SK-MEL-5 (cell line): ENCODE results near the gene GTF2IRD1. TPM values are rescaled to one million over a fixed set of nuclear protein-coding genes. Genes with fewer than 3 reads are reported as not detected.
"Not testable (repeated sequence)": the region's sequence is repeated elsewhere in the genome, so short reads cannot be mapped to it uniquely, and the experiment has no call there.

Experiments used
- DNase-seq: peaks from one replicate; pipeline ENCODE4 v3.0.0-alpha.2; 2016; ENCODE audit warnings: low read depth, low spot score
- in situ Hi-C: cut with HindIII; loops from 2 replicates; pipeline ENCODE4 v1.10.0; 2016; ENCODE audit warnings: low sequenced_read_pairs, high pct_unique_total_duplicates, low pct_unique_long_range_greater_than_20kb
- polyA plus RNA-seq, 2 experiments: library from polyadenylated mRNA; depleted of rRNA; stranded (reverse); fragments of >200 nt; gene quantifications; 2 replicates each; pipeline ENCODE4 v1.2.3, GENCODE V29; 2015
- total RNA-seq: library from RNA; depleted of rRNA; stranded (reverse); fragments of >200 nt; shearing (Covaris generic); gene quantifications from 2 replicates; pipeline ENCODE4 v1.2.3, GENCODE V29; 2014; rRNA removed

GTF2IRD1 gene, protein sequence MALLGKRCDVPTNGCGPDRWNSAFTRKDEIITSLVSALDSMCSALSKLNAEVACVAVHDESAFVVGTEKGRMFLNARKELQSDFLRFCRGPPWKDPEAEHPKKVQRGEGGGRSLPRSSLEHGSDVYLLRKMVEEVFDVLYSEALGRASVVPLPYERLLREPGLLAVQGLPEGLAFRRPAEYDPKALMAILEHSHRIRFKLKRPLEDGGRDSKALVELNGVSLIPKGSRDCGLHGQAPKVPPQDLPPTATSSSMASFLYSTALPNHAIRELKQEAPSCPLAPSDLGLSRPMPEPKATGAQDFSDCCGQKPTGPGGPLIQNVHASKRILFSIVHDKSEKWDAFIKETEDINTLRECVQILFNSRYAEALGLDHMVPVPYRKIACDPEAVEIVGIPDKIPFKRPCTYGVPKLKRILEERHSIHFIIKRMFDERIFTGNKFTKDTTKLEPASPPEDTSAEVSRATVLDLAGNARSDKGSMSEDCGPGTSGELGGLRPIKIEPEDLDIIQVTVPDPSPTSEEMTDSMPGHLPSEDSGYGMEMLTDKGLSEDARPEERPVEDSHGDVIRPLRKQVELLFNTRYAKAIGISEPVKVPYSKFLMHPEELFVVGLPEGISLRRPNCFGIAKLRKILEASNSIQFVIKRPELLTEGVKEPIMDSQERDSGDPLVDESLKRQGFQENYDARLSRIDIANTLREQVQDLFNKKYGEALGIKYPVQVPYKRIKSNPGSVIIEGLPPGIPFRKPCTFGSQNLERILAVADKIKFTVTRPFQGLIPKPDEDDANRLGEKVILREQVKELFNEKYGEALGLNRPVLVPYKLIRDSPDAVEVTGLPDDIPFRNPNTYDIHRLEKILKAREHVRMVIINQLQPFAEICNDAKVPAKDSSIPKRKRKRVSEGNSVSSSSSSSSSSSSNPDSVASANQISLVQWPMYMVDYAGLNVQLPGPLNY
- total RNA-seq = 2.6 and 3.8 TPM in 2 replicates
- 19.3 and 21.9 TPM in 2 replicates for polyA plus RNA-seq (2015; cell fraction: cytosol; rRNA removed)
- 17.2 and 35.5 TPM in 2 replicates for polyA plus RNA-seq (2015; cell fraction: nucleus; rRNA removed)

DNA sequence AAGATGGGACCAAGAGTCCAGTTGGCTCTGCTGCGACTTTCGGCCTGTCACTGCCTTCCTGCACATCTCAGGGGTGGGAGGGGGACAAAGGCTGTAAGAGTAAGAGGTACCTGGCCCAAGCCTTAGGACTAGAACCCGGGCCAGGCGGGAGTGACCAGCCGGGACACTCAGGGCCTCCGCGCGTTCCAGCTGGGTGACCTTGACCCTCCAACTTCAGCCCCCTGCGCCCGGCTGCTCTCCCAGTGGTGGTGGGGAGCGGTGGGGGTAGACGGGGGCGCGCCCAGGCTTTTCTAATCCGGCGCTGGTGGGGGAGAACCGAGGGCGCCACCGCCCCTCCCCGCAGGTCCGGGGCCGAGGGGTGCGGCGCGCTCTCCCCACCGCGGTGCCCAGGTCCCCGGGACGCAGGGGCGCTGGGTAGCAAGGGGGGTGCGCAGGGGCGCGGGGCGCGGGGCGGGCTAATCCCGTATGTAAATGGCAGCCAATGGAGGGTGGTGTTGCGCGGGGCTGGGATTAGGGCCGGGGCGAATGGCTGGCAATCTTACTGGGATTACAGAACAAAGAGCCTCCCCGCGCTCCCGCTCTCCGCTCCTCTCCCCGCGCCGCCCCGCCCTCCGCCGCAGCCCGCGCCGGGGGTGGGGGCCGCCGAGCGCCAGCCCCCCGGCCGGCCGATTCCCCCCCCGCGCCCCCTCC, at the start of gene GTF2IRD1:
Gene GTF2IRD1 (plus strand): TSS at position 585 of the 690 bp plus-strand sequence. CDS start 54,175 bp downstream, outside the sequence.
- DNase-seq = peak; percentile 79
- in situ Hi-C loops = no loop called here

DNA sequence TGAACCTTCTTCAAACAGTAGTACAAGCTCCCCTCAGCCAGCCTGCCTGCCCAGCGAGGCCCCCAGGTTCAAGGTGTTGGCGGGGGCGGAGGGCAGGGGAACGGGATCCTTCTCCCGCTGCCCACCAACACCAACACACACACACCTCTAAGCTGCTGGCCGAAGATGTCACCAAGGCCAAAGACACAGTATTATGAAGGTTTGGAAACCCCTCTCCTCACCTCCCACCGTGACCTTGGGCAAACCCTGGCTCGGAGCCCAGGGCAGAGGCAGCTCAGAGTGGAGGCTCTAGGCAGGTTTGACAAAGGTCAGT, 49.4 kb upstream of the GTF2IRD1 start:
- in situ Hi-C loops = no loop called here
- DNase-seq = no peak

DNA sequence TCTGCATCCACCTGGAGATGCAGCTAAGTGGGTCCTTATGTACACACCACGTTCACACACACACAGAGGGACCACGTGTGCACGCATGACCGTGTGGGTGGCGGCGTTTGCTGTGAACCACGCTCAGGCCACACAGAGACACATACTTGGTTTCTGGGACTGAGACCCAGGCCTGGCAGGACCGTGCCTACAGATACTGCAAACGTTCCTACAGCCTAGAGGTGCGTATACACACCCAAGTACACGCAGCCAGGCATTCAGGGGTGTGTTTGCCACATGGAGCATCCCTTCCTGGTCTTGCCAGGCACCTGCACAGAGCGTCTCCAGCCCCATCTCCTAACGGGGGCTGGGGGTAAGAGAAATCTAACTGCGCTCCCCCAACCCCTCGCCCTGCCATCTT, 49.0 kb upstream of the GTF2IRD1 start:
- in situ Hi-C loops = no loop called here
- DNase-seq = no peak

DNA sequence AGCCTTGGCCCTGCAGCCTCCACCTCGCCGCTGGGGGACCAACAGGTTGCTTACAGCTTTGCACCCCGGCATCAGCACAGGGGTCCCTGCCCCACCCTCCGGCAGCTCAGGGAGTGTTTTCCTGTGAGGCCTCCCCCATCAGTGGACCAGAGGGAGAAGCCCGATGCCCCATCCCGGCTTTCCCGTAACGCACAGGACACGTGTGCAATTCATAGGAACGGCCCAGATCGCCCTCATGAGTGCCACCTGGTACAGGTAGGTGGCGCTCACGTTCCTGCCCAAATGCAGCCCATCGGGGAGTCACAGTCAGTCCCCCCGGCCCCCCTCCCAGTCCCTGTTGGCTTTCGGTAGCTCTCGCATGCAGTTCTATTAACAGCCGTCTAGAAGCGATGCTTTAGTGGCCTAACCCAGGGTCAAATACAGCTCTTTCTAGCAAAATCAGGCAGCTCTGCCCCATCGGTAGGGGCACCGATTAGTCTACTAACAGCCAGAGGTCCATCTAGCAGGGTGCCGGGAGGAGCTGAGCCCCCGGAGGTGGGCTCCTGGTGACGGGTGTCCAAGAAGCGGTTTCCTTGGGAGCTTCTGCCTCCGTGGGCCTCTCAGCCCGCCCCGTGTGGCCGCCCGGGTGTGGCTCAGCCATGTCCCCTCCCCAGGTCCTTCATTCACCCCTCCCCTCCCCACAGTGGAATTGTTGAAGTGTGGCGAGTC, 48.4 kb upstream of the GTF2IRD1 start:
- in situ Hi-C loops = no loop called here

DNA sequence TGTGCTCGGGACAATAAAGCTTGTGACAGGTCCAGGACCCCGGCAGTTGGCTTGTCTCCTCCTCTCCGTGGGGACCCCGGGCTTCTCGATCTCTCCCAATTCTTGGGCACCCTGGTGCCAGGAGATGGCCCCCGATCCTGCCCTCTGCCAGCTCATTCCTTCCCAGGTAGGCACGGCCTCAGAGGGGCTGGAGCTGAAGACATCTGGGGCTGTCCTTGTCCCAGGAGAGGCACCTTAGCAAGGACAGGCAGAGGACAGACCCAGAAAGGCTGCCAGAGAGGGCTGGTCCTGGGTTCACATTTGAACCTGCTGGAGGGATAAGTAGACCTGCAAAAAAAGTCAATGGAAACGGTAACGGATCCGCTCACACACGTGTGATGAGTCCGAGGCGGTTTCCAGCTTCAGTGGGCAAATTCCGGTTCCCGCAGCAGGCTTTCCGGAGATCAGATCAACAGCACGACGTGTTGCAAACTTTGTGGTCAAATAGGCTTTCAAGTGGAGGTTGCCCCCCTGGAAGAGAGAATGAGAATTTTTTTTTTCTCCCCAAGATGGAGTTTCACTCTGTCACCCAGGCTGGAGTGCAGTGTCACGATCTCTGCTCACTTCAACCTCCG, 47.7 kb upstream of the GTF2IRD1 start:
- no peak for DNase-seq
- in situ Hi-C loops = no loop called here

More for the DNA sequence above, 48.4 kb upstream of the GTF2IRD1 start:
- DNase-seq = peak; percentile 42

DNA sequence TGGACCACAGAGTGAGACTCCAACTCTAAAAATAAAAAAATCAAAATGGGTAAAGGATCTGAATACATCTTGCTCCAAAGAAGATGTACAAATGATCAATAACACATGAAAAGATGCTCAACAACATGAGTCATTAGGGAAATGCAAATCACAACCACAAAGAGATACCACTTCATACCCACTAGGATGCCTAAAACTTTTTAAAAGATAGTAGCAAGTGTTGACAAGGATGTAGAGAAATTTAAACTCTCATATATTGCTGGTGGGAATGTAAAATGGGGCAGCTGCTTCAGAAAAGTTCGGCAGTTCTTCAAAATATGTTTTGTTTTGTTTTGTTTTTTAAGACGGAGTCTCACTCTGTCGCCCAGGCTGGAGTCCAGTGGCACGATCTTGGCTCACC, 45.7 kb upstream of the GTF2IRD1 start:
- DNase-seq = no peak
- in situ Hi-C loops = no loop called here

DNA sequence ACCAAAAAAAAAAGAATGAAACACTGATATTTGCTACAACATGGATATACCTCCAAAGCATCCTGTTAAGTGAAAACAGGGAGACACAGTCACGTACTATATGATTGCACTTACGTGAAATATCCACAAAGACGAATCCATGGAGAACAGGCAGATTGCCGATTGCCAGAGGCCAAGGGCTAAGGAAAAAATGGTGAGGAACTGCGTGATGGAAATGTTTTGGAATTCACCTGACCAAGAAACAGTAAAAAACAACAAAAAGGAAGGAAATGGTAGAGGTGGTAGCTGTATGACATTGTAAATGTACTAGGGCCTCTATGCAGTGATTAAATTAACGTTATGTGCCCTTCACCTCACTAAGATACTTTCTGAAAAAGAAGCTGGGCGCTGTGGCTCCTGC, 44.1 kb upstream of the GTF2IRD1 start:
- no peak for DNase-seq
- in situ Hi-C loops = no loop called here

DNA sequence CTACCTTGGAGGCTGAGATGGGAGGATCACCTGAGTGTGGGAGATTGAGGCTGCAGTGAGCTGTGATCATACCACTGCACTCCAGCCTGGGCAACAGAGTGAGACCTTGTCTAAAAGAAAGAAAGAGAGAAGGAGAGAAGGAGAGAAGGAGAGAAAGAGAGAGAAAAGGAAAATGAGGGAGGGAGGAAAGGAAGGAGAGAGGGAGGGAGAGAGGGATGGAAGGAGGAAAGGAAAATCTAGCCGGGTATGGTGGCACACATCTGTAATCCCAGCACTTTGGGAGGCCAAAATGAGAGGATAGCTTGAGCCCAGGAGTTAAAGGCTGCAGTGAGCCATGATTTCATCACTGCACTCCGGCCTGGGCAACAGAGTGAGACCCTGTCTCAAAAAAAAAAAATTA, 42.9 kb upstream of the GTF2IRD1 start:
- DNase-seq = no peak
- in situ Hi-C loops = no loop called here

DNA sequence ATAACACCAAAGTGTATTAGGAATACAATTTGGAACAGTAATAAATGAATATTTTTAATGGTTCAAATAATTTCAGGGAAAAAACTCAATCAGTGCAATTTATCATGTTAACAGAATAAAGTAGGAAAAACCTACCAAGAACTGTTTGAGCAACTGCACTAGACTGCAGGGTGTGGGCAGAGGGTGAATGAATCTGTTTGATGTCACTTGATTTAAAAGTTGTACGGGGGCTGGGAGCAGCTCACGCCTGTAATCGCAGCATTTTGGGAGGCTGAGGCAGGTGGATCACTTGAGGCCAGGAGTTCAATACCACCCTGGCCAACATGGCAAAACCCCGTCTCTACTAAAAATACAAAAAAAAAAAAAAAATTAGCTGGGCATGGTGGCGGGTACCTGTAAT, 42.1 kb upstream of the GTF2IRD1 start:
- DNase-seq, in situ Hi-C loops: not testable (repeated sequence)

DNA sequence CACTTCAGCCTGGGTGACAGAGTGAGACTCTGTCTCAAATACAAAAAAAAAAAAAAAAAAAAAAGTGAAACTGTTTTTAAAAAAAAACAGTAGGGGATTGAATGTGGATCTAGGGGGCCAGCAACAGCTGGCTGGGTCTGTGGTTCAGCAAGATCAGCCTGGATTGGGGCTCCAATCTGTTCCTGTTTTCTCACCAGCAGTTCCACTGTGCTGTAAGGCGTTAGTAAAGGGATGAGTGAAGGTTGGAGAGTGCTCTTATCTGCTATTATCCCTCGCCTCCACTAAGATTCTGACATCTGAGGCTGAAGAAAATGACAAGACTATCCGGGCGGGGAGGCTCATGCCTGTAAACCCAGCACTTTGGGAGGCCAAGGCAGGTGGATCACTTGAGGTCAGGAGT, 41.6 kb upstream of the GTF2IRD1 start:
- in situ Hi-C loops = no loop called here
- no peak for DNase-seq

DNA sequence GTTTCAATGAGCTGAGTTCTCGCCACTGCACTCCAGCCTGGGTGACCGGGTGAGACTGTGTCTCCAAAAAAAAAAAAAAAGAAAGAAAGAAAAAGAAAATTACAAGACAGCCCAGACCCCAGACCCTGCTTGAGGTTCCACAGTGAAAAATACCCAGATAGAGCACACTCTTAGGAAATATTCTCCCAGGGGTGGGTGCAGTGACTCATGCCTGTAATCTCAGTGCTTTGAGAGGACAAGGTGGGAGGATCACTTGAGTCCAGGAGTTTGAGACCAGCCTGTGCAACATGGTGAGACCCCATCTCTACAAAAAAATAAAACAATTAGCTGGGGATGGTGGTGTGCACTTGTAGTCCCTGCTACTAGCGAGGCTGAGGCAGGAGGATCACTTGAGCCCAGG, 41.1 kb upstream of the GTF2IRD1 start:
- no peak for DNase-seq
- in situ Hi-C loops = no loop called here

DNA sequence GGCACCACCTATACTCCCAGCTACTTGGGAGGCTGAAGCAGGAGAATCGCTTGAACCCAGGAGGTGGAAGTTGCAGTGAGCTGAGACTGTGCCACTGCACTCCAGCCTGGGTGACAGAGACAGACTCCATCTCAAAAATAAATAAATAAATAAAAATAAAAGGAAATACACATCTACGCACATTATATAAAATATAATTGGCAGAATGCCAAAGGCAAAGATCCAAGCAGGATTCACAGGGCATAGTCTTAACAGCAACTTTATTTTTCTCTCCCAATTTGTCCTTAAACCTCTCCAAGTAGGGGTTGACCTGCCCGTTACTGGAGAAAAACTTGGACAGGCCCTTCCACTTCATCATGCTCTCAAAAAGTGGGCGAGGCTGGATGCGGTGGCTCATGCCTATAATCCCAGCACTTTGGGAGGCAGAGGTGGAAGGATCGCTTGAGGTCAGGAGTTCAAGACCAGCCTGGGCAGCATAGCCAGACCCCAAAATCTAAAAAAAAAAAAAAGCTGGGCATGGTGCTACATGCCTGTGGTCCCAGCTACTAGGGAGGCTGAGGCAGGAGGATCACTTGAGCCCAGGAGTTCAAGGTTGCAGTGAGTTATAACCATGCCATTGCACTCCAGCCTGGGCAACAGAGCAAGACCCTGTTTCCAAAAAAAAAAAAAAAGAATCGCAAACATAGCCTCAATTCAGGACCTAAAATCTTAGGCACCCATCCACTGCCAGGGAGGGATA, 38.9 kb upstream of the GTF2IRD1 start:
- DNase-seq, in situ Hi-C loops: not testable (repeated sequence)

DNA sequence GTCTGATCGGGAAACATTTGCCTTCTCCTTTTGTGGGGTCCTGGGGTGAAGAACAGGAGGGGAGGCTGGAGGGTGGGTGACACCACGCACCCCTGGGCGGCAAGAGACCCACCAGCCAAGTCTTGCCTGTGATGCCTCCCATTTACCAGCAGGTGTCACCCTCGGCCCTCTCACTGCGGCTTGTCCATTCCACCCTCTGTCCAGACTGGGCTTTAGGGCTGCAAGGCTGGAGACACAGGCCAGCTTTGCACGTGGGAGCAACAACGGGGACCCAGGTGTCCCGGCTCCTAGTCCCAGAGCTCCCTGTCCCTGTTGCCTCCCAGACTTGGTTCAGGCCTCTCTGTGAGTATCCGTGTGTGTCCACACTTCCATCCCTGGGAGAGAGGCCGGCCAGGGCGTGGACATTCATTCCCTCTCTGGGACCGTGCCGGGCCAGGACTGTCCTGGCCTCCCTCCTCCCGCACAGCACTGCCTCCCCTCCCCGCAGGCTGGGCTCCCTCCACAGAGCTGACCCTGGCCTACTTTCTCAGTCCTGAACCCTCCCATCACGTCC, 36.2 kb upstream of the GTF2IRD1 start:
- in situ Hi-C loops = no loop called here
- DNase-seq = peak; percentile 78

DNA sequence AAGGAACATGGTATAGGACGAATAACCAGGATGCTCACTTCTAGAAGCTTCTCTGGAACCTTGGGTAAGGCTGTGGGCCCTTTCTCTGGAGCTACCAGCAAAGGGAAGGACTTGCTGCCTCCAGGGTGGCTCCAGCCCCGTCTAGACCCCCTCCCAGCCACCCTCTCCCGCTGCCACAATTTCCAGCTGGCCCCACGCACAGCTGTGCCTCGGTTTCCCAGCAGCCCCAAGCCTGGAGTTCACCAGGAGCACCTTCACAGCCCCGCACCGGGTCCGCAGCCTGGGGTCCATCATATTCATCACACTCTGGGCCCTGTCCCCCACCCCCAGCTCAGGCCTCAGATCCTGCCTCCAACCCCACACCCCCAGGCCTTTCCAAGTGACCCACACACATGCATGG, 35.6 kb upstream of the GTF2IRD1 start:
- no peak for DNase-seq
- in situ Hi-C loops = no loop called here

DNA sequence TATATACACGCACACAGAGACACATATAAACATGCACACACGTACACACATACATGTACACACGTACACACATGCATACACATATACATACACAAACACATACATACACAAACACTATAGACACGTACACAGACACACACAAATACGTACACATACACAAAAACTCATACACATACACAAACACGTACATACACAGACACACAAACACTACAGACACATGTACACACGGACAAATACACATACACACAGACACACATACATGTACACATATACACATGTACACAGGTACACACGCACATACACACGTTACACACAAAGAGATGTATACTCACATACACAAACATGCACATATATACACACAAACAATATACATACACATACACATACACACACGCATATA, 35.2 kb upstream of the GTF2IRD1 start:
- no peak for DNase-seq
- in situ Hi-C loops = no loop called here

DNA sequence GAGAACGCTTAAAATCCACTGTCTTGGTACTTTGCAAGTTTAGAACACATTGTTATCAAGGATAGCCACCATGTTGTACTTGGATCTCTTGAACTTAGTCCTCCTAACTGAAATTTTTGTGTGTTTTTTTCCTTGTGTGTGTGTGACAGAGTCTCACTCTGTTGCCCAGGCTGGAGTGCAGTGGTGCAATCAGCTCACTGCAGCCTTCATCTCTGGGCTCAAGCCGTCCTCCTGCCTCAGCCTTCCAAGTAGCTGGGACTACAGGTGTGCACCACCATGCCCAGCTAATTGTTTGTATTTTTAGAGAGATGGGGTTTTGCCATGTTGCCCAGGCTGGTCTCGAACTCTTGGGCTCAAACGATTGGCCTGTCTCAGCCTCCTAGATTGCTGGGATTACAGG, 34.5 kb upstream of the GTF2IRD1 start:
- DNase-seq, in situ Hi-C loops: not testable (repeated sequence)
